ENCODE results near the gene HMCN1. TPM values are rescaled to one million over a fixed set of nuclear protein-coding genes. Genes with fewer than 3 reads are reported as not detected.
A peak's percentile ranks its signal among the peaks of the same experiment; 100 is the strongest.

The HMCN1 gene
- total RNA-seq, 6 donors from 2014 or later: 15.7 to 43.3 (median 27.2) TPM

DNA sequence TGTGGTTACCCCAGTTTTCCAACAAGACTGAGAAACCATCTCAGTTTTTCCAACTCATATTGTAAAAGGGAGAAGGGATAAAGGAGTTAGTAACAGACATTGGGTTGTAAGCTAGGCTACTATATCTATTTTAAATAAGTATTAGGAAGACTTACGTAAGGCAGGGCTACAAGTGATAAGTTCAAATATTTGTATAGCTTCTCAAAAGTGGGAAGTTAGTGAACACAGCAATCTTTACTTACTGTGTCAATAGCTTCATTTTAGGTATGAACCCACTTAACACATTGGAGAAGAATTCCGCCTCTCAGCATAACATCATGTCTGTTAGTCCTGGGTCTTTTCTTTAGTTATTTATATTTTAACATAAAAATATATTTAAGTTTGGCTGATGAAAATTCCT lies 320.7 kb downstream of the HMCN1 start:
- H3K4me1 ChIP-seq: peaks cover 0 to 6% (median 1%) of the 10 kb centered on the region in 4 donors
- H3K4me3 ChIP-seq: no peak overlapping the region
- WGBS, 2 donors: 69 to 72% methylated on average over 2 of the region's 2 CpGs
- DNase-seq (no peak), ATAC-seq (ENCODE audit: low FRiP score in 2 of 2) (no peak)
- no peaks in the 10 kb centered on the region for H3K27me3 ChIP-seq
- no peaks in the 10 kb centered on the region for H3K9me3 ChIP-seq
- peak in 1 of 4 donors; percentile 70 for TF ChIP-seq EP300 (IDR thresholded peaks at IDR 0.05)
- TF ChIP-seq, protein P1, sequence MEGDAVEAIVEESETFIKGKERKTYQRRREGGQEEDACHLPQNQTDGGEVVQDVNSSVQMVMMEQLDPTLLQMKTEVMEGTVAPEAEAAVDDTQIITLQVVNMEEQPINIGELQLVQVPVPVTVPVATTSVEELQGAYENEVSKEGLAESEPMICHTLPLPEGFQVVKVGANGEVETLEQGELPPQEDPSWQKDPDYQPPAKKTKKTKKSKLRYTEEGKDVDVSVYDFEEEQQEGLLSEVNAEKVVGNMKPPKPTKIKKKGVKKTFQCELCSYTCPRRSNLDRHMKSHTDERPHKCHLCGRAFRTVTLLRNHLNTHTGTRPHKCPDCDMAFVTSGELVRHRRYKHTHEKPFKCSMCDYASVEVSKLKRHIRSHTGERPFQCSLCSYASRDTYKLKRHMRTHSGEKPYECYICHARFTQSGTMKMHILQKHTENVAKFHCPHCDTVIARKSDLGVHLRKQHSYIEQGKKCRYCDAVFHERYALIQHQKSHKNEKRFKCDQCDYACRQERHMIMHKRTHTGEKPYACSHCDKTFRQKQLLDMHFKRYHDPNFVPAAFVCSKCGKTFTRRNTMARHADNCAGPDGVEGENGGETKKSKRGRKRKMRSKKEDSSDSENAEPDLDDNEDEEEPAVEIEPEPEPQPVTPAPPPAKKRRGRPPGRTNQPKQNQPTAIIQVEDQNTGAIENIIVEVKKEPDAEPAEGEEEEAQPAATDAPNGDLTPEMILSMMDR (IDR thresholded peaks at IDR 0.05): no peak
- H3K27ac ChIP-seq: no peak overlapping the region
- no peaks in the 10 kb centered on the region for H3K36me3 ChIP-seq

DNA sequence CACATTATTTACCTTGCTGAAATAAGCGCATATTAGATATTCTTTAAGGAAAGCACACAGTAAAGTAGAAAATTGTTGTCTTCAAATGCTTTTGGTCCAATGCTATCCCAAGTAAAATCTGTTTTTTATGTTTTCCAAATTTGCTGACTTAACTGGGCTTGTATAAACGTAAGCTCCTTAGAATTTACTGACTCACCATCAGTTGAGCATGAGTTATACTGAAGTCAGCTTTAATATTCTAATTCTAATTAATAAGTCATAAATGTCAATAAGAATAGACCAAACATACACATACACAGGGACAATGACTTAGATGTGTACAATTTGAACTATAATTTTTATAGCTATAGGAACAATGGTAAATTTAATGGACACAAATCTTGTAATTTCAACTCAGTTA lies 321.7 kb downstream of the HMCN1 start:
- Histone ChIP-seq H3K36me3 (no peaks in the 10 kb centered on the region), H3K9me3 (no peaks in the 10 kb centered on the region), H3K27ac (no peak overlapping the region), H3K4me1 (peaks cover 0 to 11% (median 3%) of the 10 kb centered on the region in 4 donors), H3K4me3 (no peak overlapping the region), H3K27me3 (no peaks in the 10 kb centered on the region)
- WGBS, 2 donors: 43 to 45% methylated on average over 2 of the region's 2 CpGs
- ATAC-seq (ENCODE audit: low FRiP score in 2 of 2) (no peak), DNase-seq (no peak)
- TF ChIP-seq POLR2A (IDR thresholded peaks at IDR 0.05) (no peak), EP300 (IDR thresholded peaks at IDR 0.05) (no peak), POLR2AphosphoS5 (IDR thresholded peaks at IDR 0.05) (no peak)
- TF ChIP-seq, protein P1 (IDR thresholded peaks at IDR 0.05): no peak

DNA sequence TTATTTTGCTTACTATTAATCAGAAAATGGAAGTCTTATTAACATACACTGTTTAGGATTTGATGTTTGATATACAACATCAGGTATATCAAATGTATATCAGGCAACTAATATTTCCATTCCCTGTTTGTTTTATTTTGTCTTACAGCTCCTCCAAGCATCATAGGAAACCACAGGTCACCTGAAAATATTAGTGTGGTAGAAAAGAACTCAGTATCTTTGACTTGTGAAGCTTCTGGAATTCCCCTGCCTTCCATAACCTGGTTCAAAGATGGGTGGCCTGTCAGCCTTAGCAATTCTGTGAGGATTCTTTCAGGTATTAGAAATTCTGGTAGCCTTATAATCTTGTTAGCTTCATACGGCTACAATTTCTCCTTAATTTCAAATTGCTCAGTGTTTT lies 322.9 kb downstream of the HMCN1 start:
- no peaks in the 10 kb centered on the region for H3K27me3 ChIP-seq
- no peak overlapping the region for H3K4me3 ChIP-seq
- DNase-seq: no peak
- no peak for ATAC-seq (ENCODE audit: low FRiP score in 2 of 2)
- no peak overlapping the region for H3K27ac ChIP-seq
- no peaks in the 10 kb centered on the region for H3K36me3 ChIP-seq
- 94 to 100% methylated on average over 1 of the region's 1 CpG for WGBS, 2 donors
- H3K4me1 ChIP-seq: peaks cover 0 to 11% (median 3%) of the 10 kb centered on the region in 4 donors
- no peak for TF ChIP-seq EP300 (IDR thresholded peaks at IDR 0.05)
- TF ChIP-seq, protein P1 (IDR thresholded peaks at IDR 0.05): no peak
- no peak for TF ChIP-seq POLR2AphosphoS5 (IDR thresholded peaks at IDR 0.05)
- TF ChIP-seq POLR2A (IDR thresholded peaks at IDR 0.05): no peak
- H3K9me3 ChIP-seq: no peaks in the 10 kb centered on the region

DNA sequence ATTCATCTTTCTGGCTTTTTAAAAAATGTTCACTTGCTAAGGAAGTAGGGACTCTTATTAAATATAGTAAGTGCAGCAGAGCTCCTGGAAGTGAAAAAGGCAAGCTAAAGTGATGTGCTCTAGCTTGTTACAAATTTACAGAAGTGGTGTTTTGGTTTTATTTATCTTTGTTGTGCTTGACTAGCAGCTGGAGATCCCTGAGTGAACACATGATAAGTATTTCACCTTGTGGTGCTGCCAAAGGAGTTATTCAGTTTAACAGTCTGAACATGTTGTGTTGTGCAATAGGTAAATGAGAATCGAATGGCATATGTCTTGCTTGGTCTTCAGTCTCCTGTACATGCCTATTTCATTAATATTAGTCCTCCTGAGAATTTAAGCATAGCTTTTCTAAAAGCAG lies 325.1 kb downstream of the HMCN1 start:
- H3K9me3 ChIP-seq: no peaks in the 10 kb centered on the region
- H3K27ac ChIP-seq: peak overlapping the region in 3 of 4 donors; percentile 12 to 44 (median 20)
- peaks cover 0 to 11% (median 3%) of the 10 kb centered on the region in 4 donors for H3K4me1 ChIP-seq
- ATAC-seq (ENCODE audit: low FRiP score in 2 of 2): peak; percentile 68 to 87
- no peaks in the 10 kb centered on the region for H3K27me3 ChIP-seq
- H3K36me3 ChIP-seq: no peaks in the 10 kb centered on the region
- no peak overlapping the region for H3K4me3 ChIP-seq
- no peak for TF ChIP-seq POLR2AphosphoS5 (IDR thresholded peaks at IDR 0.05)
- TF ChIP-seq EP300 (IDR thresholded peaks at IDR 0.05): peak in 1 of 4 donors; percentile 54
- no peak for DNase-seq
- 52 to 53% methylated on average over 1 of the region's 1 CpG for WGBS, 2 donors

DNA sequence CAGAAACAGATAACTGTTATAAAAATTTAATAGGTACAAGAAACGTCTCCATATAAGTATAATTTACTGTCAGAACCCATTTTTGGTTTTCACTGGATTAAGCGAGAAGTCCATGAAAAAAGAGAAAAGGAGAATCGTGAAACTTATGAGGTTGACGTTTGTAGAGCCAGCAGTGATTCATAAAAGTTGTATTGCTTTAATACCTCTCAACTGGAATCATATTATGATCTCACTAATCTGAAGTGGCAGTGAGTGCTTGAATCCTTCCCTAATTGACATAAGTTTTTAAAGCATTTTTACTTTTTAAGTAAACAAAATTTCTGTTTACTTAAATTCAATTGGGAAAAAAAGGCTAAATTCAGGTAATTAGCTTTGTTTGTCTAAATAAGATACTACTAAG lies 325.6 kb downstream of the HMCN1 start:
- peak overlapping the region in 1 of 4 donors; percentile 12 for H3K27ac ChIP-seq

More for the DNA sequence above, 325.6 kb downstream of the HMCN1 start:
- Histone ChIP-seq H3K27me3 (no peaks in the 10 kb centered on the region), H3K9me3 (no peaks in the 10 kb centered on the region), H3K36me3 (no peaks in the 10 kb centered on the region), H3K4me1 (peaks cover 0 to 11% (median 3%) of the 10 kb centered on the region in 4 donors), H3K4me3 (no peak overlapping the region)
- 60 to 77% methylated on average over 4 of the region's 4 CpGs for WGBS, 2 donors
- TF ChIP-seq, protein P1 (IDR thresholded peaks at IDR 0.05): no peak
- TF ChIP-seq EP300 (IDR thresholded peaks at IDR 0.05): no peak
- no peak for TF ChIP-seq POLR2A (IDR thresholded peaks at IDR 0.05)
- TF ChIP-seq POLR2AphosphoS5 (IDR thresholded peaks at IDR 0.05): no peak
- DNase-seq (no peak), ATAC-seq (ENCODE audit: low FRiP score in 2 of 2) (peak in 1 of 2 donors; percentile 79)

Measured in upper lobe of left lung (tissue), 6 donors.